DMS 273 treated with DMSO at 0.1 percent for 48 hours (cell line): ENCODE data around the gene MUSK.
"Not testable (repeated sequence)": the region's sequence is repeated elsewhere in the genome, so short reads cannot be mapped to it uniquely, and the experiment has no call there.

ENCODE experiments used
- DNase-seq: peaks from one replicate; lab custom pipeline; 2025; lab: John Stamatoyannopoulos, UW

The MUSK gene

DNA sequence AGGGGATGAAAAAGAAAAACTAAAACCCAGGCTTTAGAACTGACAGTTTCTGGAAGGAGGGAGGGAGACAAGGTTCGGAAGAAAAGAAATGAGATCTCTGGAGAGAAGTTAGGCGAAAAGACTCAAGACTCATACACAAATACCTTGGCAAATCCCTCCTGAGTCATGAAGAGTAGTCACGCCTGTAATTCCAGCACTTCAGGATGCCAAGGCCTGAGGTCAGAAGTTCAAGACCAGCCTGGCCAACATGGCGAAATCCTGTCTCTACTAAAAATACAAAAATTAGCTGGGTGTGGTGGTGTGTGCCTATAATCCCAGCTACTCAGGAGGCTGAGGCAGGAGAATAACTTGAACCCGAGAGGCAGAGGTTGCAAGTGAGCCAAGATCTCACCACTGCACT, 27.3 kb downstream of the MUSK start:
- DNase-seq: not testable (repeated sequence)

DNA sequence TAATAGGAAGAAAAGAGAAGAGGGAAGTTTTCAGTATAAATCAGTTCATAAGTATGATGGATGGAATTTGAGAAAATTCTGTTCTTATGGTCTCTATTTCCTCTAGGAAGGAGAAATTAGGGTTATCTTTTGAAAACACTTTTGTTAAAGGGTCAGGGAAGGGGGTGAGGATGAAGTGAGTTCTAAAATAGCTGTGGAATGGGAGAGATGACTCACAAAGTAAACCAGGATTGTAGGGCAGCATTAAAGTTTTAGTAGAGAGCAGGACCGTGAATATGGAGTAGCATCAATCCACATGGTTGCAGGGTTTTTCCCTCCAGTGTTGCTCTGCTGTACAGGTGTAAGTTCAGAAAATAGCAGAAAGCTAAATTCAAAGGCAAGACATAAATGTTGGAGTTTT, 32.4 kb downstream of the MUSK start:
- DNase-seq: no peak

DNA sequence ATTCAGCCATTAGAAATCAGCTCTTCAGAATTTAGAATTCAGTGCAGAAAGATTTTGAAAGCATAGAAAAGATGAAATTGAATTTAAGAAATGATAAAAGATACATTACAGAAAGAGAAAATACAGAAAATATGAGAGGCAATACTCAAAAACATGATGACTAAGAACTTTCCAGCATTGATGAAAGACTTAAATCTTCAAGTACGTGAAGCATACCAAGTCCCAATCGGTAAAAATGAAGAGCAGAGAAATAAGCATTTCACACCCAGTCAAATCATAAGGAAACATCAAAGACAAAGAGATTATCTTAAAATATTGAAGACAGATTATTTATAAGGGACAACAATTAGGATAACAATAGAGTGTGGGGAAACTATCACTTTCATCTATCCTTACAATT, 35.1 kb downstream of the MUSK start:
- no peak for DNase-seq

- no peak for DNase-seq
Measured at GRCh38 chr9:110707419-110707818, 38.8 kb downstream of the MUSK start.

DNA sequence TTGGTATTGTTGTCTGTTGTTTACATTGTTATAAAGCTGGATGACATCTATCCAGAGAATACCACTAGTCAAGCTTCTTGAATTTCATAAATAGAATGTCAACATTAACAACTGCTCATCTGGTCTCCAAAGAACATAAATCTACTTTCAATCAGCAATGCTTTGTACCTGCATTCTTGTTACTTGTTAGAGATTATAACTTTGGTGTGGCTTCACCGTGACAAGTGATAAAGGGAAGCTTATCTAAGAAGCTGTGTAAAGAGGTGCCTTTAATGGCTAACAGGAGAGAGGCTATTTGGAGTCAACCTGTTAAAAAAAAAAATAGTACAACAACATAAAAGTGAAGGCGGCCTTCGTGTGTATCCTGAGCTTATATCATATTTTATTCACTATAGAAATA, 41.8 kb downstream of the MUSK start:
- DNase-seq: no peak

GRCh38 chr9:110712955-110713354, 44.4 kb downstream of the MUSK start:
- no peak for DNase-seq

DNA sequence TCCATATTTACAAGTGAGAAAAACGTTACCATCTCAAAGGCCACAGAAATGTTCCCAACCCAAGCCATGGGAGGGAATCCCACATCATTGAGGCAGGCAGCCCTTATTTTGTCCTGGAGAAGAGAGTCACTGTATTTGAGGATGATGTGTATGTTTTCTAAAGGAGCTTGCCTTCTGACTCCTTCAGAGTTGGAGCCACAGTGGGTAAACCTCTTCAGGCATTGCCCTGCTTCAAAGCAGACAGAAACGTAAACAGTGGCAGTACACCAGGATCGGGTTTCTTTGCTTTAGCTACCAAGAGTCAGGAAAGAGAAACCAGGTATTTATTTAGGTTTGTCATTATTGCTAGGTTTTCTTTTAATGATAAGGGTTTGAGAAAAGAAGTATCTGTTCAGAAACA, 45.7 kb downstream of the MUSK start:
- DNase-seq: no peak

- no peak for DNase-seq
Measured at GRCh38 chr9:110728058-110728457, 59.5 kb downstream of the MUSK start.

DNA sequence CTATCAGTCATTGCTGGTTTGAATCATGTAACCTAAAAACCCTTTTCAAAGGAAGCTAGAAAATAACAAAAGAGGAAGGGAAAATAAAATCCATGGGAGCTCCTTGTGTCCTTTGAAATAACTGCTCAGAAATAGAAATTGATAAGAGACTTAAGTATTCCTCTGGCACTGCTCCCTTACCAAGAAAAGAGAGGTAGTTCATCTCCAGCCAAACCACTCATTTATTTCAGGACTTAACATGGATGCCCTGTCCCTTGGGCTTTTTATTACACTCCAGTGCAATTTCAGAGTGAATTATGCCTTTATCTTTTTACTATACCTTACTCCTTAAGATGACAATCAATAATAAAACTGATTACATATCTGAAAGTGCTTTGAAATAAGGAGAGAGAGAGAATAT, 61.0 kb downstream of the MUSK start:
- DNase-seq: no peak

DNA sequence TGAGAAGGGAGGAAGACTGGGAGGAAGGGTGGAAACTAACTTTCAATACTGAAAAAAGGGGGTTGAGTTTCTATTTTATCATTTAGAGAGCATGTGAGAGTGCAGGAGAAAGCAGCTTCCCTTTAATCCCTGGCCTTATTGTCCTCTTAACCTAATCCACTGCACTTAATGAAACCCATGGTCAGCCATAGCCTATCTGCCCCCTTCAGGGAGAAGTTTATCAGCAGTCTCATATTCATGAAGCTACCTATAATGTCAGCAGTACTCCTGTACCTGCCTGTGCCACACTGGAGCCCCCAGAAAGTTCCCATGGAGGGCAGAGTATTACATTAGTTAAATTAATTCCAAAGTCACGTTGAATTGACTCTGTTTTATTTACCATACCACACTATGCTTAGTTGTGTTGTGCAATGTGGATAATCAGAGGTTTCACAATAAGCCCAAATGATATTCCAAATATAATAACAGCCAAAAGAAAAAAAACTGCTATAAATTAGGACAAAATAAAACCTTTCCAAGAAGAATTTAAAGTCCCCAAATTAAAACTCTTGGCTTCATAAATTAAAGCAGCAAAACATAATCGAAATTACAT, 62.9 kb downstream of the MUSK start:
- DNase-seq: no peak

DNA sequence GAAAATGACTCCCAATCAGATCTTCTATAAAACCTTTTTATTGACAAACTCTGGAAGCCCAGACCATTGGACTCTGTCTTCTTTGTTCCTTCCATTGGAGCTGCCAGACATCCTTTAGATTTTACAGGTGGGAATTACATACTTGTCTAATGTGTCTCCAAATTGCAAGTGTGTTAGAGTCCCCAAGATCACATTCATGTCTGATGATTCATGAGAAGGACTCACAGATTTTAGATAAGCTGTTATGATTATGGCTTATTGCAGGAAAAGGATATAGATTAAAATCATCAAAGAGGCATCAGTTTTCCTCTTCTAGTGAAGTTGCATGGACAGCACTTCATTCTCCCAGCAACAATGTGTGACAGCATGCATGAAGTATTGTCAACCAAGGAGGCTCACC, 70.4 kb downstream of the MUSK start:
- DNase-seq: no peak

GRCh38 chr9:110742741-110743371, 74.3 kb downstream of the MUSK start:
- no peak for DNase-seq

DNA sequence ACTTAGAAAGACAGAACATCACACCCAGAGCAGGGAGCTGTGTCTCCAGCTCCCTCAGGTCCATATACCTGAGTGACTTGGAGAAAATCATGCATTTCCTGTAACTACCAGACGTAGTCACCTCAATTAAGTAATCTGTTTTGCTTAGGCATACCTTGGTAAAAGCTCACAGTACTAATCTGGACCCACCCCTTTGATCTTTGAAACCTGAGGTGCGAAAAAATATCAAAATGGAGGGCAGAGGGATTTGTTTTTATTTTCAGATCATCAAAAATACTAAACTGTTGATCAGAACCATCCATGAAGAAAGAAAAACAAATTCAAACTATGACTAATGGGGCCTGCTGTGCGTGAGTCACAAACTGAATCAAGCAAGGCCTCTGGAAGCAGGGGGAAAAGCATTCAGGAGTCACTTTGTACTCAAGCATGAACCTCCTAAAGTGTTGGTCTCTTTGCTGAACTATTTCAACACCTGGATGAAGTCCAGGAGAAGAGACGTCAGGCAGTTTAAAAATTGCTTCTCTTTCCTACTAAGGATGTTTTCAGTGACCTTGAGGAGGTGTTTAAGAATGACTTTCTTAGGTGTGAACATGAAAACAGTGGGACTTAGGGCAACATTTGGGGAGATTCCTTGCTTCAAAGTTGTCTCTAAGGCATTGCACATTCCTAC, 76.3 kb downstream of the MUSK start:
- DNase-seq: no peak

DNA sequence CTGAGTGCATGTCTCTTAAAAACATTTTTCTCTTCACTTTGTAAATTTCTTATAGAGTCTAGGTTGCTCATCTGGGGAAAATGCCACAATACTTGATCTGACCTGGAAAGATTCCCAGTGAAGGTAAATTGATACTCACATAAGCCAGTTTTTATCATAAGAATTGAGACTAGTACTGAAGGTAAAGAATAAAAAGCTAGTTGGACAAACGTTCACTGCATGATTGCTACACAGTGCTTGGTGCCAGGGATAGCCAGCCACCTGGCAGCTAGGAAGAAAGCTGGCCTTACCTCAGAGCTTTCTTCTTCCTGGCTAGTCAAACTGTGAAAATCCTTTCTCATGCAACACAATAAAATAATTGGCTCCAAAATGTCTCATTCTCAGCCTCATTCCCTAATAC, 77.1 kb downstream of the MUSK start:
- DNase-seq: no peak

DNA sequence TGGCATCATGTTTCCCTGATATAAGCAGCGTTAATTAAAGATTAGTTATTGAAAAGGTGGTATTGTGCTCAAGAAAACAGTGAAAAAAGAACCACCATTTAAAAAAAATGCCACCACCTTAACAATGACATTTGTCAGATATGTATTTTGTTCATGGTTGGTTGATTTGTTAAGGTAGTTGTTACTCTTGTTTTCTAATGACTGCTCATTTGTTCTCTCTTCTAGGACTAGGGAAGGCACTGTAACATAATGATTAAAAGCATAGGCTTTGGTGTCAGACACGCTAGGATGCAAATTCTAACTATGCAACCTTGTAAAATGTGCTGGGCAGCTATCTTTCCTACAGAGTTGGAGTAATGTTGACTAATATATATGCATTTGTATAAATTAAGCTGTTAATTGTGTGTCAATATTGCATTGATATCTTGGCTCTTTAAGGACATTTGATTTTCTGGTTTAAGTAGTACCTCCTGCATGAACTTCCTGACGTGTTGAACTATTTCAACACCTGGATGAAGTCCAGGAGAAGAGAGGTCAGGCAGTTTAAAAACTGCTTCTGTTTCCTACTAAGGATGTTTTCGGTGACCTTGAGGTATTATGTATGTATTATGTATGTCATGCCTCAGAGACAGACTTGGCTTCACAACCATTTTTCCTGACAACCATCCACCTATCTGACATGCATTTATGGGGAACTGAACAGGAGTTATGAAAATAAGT, 77.8 kb downstream of the MUSK start:
- no peak for DNase-seq

DNA sequence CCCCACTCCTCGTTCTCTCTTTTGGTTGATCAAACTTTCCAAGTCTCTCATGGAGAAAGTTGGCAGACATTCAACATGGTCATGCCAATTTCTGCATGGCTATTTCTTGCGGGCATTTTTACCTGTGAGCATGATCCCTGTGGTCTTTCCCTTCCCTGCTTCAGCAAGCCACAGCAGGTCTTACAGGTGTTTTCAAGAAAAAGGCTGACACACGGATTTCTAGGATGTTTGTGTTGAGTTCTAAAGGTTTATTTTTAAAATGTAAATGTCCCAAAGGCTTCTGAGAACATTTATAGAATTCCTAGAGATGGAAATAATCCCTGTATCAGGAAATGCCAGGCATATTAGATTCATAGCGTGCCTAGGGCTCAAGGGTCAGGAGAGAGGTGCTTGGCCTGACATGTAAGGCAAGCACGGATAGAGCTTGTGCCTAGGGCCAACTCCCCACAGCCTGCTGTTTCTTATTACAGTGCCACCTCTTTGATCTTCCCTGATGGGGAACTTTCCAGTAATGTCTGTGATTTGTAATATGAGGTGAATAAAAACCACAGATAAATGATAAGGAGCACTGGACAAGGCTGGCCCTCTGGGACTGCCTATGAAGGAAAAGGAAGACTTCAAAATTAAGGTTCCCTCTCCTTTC, 79.8 kb downstream of the MUSK start:
- DNase-seq: no peak

DNA sequence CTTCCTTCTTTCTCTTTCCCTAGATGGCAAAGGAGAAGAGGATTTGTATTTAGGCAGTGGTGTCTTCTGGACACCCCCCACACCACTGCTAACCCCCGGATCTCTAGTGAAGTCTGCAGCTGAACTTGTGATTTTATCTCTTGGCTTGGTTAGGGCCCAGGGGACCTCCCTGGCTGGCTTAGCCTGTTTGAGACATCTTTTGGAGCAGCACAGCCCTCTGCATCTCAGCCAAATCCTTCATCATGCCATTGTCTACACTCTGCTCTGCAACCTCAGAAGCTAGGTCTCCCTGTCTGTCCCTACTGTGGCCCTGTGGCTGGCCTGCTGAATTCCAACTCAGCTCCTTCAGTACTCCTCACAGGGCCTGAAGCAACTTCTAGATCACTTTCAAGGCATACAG, 81.7 kb downstream of the MUSK start:
- no peak for DNase-seq

GRCh38 chr9:110751971-110752370, 83.4 kb downstream of the MUSK start:
- DNase-seq: no peak

DNA sequence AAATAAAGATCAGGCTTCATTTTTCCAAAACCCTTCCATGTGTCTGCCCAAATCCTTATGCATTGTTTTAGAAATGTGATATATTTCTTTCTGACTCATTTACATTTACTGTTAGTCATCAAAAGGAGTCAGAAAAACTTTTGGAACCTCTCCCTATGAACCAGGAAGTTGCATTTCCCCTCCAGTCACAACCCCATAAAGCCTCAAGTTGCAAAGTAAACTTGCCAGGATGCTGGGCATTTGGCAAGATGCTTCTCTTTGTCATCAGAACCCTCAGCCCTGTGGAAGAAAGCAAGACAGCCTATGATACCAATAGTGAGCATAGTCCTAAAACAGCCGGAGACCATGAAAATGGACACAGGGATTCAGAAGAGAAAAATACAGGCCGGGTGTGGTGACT, 84.2 kb downstream of the MUSK start:
- DNase-seq: no peak

- no peak for DNase-seq
Measured at GRCh38 chr9:110753731-110754231, 85.2 kb downstream of the MUSK start.

- DNase-seq: no peak
Measured at GRCh38 chr9:110755179-110755578, 86.6 kb downstream of the MUSK start.

DNA sequence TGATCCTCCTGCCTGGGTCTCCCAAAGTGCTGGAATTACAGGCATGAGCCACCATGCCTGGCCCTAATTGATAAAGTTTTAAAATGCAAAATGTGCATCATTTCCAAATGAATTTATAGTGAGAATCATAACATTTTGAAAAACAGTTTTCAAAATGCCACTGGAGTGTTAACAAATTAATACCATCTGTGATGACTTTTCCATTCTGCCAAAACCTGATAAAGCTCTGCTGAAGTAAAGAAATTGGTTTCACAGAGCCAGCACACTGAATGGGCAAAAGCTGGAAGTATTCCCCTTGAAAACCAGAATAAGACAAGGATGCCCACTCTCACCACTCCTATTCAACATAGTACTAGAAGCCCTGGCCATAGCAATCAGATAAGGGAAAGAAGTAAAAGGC, 89.6 kb downstream of the MUSK start:
- no peak for DNase-seq
